ENCODE measurements around the gene ZNF234. TPM values are rescaled to one million over a fixed set of nuclear protein-coding genes. Genes with fewer than 3 reads are reported as not detected.

Gene ZNF234
- total RNA-seq (2014; rRNA removed; shearing (Covaris generic)) (not detected in 2 replicates), total RNA-seq (2022) (not detected in 2 replicates), Bru-seq, nascent RNA (percentile 15 among the genes with signal in this experiment), BruChase-seq, experiment 1, labeled RNA remaining after a 6-hour chase (percentile 14 among the genes with signal in this experiment), BruChase-seq, experiment 2, labeled RNA remaining after a 2-hour chase (percentile 10 among the genes with signal in this experiment)
- long read RNA-seq = 0 reads

DNA sequence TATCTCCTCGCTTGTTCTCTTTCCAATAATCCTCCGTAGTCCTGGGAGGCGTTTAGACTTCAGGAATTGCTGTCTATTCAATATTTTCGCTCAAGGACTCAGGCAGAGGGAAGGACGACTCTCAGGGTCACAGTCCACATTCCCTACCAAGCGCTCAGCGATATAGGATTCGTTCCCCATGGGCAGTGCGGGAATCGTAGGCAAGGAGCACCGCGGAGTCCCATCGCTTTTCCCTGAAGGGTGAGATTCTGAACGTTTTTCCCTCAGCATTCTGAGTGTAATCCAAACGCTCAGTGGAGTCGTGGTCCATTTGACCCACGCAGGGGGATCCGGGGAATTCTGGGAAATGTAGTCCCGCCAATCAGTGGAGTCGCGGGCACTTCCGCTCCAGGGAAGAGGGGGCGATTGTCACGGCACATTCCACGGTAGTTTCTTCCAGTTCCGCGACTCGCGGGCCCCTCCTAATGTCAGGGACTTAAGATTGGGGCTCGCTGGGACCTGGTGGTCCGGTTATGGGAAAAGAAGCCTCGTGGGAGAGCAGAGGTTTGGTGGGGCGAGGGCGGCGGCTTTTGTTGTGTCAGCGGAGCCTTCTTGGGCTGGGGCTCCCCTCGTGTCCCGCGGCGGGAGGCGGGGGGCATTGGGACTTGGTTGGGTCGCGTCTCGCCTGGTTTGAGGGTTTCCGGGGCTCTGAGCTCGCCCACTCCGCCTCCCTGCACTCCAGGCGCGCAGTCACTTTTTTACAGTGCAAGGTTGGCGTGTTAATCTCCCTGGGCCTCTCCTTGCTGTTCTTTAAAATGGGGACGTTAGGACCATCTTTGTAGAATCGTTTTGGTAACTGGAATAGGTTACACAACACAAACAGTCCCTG, at the start of gene ZNF234:
TSS of gene ZNF234 (plus strand) at position 364 of the 868 bp plus-strand sequence. CDS start 3,079 bp downstream, outside the sequence.
- no peak within 1 kb of the TSS for H3K4me3 ChIP-seq (ENCODE audit: low read depth, low read length, poor library complexity, severe bottlenecking)

DNA sequence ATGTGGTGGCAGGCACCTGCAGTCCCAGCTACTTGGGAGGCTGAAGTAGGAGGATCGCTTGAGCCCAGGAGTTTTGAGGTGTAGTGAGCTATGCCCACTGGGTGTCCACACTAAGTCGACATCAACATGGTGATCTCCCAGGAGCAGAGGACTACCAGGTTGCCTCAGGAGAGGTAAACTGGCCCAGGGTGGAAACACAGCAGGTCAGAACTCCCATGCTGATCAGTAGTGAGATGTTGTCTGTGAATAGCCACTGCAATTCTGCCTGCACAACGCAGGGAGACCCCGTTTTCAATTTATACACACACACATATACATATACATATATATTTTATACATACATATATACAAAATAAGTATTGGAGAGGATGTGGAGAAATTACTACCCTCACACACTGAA, 49.2 kb upstream of the ZNF234 start:
- Histone ChIP-seq H3K79me2 (ENCODE audit: insufficient read depth, low read depth, low read length) (peaks cover 9% of the 10 kb centered on the region; the same call in 1 of the 2 replicates), H3K4me1 (ENCODE audit: insufficient read depth, low read length, poor library complexity, severe bottlenecking) (peaks cover 11% of the 10 kb centered on the region), H3K9me3 (ENCODE audit: low read length) (no peaks in the 10 kb centered on the region), H4K20me1 (ENCODE audit: insufficient read depth, low read length) (no peaks in the 10 kb centered on the region), H3K27ac (ENCODE audit: low read depth, low read length, poor library complexity, severe bottlenecking) (no peak overlapping the region), H2AFZ (ENCODE audit: low read length) (no peak overlapping the region), H3K4me3 (ENCODE audit: low read depth, low read length, poor library complexity, severe bottlenecking) (no peak overlapping the region), H3K36me3 (ENCODE audit: insufficient read depth, low read length) (peaks cover 10% of the 10 kb centered on the region), H3K4me2 (ENCODE audit: low read length) (no peak overlapping the region), H3K9me2 (ENCODE audit: insufficient read depth, low read length) (no peaks in the 10 kb centered on the region)
- BruUV-seq (replicated peaks) = no TSS peak
- intact Hi-C loops (cut with micrococcal nuclease; ENCODE audit: unreplicated experiment) = loop anchor here (10.0 kb wide), 2 partner anchors 87 to 123 kb away; partner anchors contain the start of genes ZNF227 and ZNF230
- POLR2A ChIA-PET = no interaction called here
- CTCF ChIA-PET (ENCODE audit: unreplicated experiment) = no interaction called here
- no peak for DNase-seq (ENCODE audit: low spot score)
- TF ChIP-seq, protein P1, sequence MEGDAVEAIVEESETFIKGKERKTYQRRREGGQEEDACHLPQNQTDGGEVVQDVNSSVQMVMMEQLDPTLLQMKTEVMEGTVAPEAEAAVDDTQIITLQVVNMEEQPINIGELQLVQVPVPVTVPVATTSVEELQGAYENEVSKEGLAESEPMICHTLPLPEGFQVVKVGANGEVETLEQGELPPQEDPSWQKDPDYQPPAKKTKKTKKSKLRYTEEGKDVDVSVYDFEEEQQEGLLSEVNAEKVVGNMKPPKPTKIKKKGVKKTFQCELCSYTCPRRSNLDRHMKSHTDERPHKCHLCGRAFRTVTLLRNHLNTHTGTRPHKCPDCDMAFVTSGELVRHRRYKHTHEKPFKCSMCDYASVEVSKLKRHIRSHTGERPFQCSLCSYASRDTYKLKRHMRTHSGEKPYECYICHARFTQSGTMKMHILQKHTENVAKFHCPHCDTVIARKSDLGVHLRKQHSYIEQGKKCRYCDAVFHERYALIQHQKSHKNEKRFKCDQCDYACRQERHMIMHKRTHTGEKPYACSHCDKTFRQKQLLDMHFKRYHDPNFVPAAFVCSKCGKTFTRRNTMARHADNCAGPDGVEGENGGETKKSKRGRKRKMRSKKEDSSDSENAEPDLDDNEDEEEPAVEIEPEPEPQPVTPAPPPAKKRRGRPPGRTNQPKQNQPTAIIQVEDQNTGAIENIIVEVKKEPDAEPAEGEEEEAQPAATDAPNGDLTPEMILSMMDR (conservative IDR thresholded peaks at IDR 0.05; ENCODE audit: low read length) = no peak
- TF ChIP-seq EZH2phosphoT487 (IDR thresholded peaks at IDR 0.05; ENCODE audit: borderline replicate concordance, low read depth, low read length) = no peak

More for the DNA sequence above, at the start of gene ZNF234:
- CTCF ChIA-PET (ENCODE audit: unreplicated experiment) = no interaction called here
- no peak within 1 kb of the TSS for H3K4me2 ChIP-seq (ENCODE audit: low read length)
- intact Hi-C loops (cut with micrococcal nuclease; ENCODE audit: unreplicated experiment) = no loop called here
- POLR2A ChIA-PET = no interaction called here
- no peak within 1 kb of the TSS for H3K27ac ChIP-seq (ENCODE audit: low read depth, low read length, poor library complexity, severe bottlenecking)
- H2AFZ ChIP-seq (ENCODE audit: low read length) = no peak within 1 kb of the TSS
- H3K9me3 ChIP-seq (ENCODE audit: low read length) = no peaks in the 10 kb centered on the region
- no peaks in the 10 kb centered on the region for H3K4me1 ChIP-seq (ENCODE audit: insufficient read depth, low read length, poor library complexity, severe bottlenecking)
- H3K9me2 ChIP-seq (ENCODE audit: insufficient read depth, low read length) = no peaks in the 10 kb centered on the region
- no peak for TF ChIP-seq EZH2phosphoT487 (IDR thresholded peaks at IDR 0.05; ENCODE audit: borderline replicate concordance, low read depth, low read length)
- TF ChIP-seq, protein P1 (conservative IDR thresholded peaks at IDR 0.05; ENCODE audit: low read length) = no peak
- no peaks in the 10 kb centered on the region for H3K36me3 ChIP-seq (ENCODE audit: insufficient read depth, low read length)
- no peaks in the 10 kb centered on the region for H4K20me1 ChIP-seq (ENCODE audit: insufficient read depth, low read length)
- DNase-seq (ENCODE audit: low spot score) = no peak
- BruUV-seq (replicated peaks) = no TSS peak
- no peaks in the 10 kb centered on the region for H3K79me2 ChIP-seq (ENCODE audit: insufficient read depth, low read depth, low read length)

Data from OCI-LY7 (cell line).